ENCODE measurements around the gene ITGBL1.

GRCh38 chr13:101412076-101412475 is 40.4 kb upstream of the ITGBL1 start:
- TF ChIP-seq CTCF (IDR thresholded peaks at IDR 0.05): no peak
- no peak for TF ChIP-seq POLR2A (IDR thresholded peaks at IDR 0.05)
